NCI-H69 (cell line): ENCODE measurements around the gene SEMA6B.
"Not testable (repeated sequence)": the region's sequence is repeated elsewhere in the genome, so short reads cannot be mapped to it uniquely, and the experiment has no call there.

Source experiments
- DNase-seq: peaks from one replicate; lab custom pipeline; 2025; lab: John Stamatoyannopoulos, UW

SEMA6B gene, protein sequence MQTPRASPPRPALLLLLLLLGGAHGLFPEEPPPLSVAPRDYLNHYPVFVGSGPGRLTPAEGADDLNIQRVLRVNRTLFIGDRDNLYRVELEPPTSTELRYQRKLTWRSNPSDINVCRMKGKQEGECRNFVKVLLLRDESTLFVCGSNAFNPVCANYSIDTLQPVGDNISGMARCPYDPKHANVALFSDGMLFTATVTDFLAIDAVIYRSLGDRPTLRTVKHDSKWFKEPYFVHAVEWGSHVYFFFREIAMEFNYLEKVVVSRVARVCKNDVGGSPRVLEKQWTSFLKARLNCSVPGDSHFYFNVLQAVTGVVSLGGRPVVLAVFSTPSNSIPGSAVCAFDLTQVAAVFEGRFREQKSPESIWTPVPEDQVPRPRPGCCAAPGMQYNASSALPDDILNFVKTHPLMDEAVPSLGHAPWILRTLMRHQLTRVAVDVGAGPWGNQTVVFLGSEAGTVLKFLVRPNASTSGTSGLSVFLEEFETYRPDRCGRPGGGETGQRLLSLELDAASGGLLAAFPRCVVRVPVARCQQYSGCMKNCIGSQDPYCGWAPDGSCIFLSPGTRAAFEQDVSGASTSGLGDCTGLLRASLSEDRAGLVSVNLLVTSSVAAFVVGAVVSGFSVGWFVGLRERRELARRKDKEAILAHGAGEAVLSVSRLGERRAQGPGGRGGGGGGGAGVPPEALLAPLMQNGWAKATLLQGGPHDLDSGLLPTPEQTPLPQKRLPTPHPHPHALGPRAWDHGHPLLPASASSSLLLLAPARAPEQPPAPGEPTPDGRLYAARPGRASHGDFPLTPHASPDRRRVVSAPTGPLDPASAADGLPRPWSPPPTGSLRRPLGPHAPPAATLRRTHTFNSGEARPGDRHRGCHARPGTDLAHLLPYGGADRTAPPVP

DNA sequence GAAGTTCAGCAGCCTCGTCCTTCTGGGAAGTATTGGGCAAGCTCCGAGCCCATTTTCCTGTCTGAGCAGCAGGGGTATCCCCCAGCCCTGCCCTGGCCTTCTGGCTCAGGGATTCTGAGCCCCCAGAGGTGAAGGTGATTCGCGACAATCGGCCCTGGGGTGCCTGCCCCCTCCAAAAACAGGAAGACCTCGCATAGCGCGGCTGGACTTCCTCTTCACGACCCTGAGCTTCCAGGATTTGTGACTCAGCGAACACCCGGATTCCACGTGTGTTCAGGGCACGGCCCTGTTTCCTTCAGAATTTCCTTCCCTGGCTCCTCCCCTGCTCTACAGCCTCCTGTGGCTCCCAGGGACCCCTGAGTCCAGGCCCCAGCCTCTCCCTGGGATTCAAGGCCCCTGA, at the start of gene SEMA6B:
Gene SEMA6B (minus strand): TSS at position 116 of the 400 bp plus-strand sequence. CDS start 1,227 bp downstream, outside the sequence.
- DNase-seq: no peak

DNA sequence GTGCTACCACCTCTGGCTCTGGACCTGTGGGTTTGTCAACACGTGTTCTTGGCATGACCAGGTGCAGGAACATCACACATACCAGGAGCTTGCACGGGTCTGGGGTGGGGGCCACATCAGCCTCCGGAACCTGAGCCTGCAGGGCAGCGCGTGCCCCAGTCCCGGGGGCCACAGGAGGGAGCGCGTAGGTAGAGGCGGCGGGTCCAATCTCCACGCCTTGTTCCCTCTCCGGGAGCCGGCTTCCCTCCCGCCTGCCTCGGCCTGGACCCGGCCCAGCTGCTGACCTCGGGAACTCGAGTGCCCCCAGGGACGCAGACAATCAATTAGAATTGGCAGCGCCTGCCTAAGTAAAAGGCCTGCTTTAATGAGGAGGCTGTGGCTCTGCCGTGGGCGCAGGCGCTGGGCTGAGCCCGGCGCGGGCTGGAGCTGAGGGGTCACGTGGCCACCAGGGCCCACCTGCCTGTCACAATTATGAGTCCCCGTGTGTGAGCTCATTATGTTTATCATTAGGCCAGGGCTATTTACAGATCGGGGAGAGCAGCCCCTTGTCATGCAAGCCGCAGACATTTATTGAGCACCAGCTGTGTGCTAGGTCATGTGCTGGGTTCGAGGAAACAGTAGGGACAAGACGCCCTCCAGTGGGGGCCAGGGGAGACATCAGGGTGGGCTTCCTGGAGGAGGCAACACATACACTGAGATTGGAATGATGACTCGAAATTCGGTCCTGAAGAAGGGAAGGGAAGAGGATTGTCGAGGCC, 47.6 kb upstream of the SEMA6B start:
- DNase-seq: peak; percentile 97

DNA sequence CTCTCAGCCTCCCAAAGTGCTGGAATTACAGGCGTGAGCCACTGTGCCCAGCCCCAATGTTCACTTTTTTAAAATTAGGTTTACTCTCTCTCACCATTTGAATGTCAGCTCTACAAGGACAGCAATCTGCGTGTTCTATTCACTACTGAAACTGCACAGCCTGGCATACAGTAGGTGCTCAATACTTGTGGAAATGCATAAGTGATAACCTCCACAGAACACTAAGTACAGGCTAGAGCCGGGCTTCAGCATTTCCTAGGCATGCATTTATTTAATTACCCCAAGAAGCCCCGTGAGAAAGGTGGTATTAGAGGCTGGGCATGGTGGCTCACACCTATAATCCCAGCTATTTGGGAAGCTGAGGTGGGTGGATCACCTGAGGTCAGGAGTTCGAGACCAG, 46.7 kb upstream of the SEMA6B start:
- DNase-seq: no peak

DNA sequence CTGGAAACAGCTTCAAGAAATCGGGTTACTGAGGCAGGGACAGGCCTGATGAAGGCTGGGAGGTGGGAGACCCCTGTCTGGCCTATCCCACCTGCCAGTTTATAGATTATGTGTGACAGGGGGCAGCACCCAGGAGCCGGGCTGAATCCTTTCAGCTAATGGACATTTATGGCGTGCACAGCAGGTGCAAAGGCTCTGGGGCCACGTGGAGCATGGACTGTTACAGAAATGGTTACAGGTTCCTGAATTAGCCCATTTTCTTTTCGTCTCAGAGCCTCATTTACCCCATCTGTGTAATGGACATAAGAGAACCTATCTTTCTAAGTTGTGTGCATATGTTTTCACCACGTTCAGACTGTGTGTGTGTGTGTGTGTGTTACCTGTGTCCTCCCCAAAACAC, 45.4 kb upstream of the SEMA6B start:
- DNase-seq: no peak

DNA sequence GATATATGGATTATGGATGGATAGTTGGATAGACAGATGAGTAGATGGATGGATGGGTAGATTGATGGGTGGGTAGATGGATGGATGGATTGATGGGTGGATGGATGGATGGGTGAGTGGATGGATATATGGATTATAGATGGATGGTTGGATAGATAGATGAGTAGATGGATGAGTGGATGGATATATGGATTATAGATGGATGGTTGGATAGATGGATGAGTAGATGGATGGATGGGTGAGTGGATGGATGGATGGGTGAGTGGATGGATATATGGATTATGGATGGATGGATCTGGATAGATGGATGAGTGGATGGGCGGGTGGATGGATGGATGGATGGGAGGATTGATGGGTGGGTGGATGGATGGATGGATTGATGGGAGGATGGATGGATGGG, 43.4 kb upstream of the SEMA6B start:
- no peak for DNase-seq

DNA sequence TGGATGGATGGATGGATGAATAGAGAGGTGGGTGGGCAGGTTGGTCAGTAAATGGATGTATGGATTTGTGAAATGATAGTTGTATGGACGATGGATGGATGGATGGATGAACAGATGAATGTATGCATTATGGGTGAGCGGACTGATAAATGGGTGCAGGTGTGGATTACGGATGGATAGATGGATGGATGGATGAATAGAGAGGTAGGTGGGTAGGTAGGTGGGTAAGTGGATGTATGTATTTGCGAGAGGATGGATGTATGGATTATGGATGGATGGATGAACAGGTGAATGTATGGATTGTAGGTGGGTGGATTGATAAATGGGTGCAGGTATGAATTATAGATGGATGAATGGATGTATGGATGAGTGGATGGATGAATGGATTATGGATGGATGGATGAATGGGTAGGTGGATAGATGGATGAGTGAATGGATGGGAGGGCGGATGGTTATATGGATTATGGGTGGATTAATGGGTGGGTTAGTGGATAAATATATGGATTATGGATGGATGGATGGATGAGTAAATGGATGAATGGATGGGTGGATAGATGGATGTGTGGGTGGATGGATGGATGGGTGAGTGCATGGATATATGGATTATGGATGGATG, 42.8 kb upstream of the SEMA6B start:
- DNase-seq: no peak

DNA sequence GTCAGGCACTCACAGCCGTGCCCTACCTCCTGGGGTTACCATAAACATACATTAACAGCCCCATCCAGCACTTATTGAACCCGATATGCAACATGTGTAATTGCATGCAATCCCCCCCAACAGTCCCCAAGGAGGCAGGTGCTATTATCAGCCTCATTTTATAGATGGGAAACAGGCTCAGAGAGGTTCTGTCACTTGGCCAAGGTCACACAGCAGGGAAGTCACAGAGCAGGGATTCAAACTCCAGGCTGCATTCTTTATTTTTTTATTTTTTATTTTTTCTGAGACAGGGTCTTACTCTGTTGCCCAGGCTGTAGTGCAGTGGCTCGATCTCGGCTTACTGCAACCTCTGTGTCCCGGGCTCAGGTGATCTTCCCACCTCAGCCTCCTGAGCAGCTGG, 41.4 kb upstream of the SEMA6B start:
- DNase-seq: peak; percentile 78

DNA sequence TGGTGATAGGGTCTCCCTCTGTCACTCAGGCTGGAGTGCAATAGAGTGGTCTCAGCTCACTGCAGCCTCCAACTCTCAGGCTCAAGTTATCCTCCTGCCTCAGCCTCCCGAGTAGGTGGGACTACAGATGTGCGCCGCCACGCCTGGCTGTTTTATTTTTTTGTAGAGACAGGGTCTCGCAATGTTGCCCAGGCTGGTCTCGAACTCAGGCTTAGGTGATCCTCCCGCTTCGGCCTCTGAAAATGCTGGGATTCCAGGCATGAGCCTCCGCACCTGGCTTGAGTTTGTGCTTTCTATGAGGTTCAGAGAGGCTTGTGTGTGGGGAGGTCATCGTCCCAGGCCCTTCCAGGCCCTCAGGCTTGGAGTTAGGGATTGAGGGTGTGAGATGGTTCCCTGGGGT, 40.6 kb upstream of the SEMA6B start:
- no peak for DNase-seq

DNA sequence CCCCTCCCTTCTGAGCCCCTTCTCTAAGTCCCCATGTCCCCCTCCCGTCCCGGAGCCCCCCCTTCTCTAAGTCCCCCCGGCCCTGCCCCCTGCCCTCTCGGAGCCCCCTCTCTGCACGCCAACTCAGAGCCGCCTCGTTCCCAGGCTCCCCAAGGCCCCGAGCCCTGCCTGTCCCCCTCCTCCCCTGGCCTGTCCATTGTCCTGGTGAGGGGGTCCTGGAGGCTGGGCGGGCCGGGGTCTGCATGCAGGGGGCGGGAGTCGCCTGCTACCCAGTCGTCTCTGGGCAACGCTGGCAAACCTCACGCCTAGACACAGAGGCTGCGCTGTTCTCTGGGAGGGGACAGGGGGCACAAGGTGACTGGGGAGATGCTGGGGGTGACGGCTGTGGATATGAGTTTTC, 39.2 kb upstream of the SEMA6B start:
- no peak for DNase-seq

DNA sequence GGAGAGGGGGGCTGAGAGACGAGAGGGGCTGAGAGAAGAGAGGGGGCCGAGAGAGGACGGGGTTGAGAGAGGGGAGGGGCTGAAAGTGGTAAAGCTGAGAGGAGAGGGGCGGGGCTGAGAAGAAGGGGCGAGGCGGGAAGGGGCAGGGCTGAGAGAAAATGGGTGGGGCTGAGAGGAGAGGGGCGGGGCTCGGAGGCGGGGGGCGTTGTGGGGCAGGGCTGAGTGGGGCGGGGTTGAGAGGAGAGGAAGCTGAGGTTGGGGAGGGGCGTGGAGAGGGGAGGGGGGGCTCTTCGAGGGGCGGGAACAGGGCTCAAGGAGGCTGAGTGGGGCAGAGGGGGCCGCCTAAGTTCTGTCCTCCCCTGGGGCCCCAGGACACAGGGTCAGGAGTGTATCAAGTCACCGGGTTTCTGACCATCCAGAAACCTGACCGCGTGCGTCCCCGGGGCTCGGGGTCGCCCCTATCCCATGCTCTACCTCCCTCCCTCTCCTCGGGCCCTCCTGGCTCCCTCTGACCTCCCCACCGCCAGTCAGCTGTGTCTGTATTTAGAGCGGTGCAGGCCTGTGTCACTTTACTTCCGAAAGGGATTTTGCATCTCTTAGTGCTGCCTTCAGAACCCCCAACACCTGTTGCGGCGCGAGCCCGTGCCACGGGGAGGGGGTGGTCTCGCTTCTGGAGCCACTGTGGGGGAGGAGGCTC, 38.6 kb upstream of the SEMA6B start:
- peak; percentile 69 for DNase-seq

DNA sequence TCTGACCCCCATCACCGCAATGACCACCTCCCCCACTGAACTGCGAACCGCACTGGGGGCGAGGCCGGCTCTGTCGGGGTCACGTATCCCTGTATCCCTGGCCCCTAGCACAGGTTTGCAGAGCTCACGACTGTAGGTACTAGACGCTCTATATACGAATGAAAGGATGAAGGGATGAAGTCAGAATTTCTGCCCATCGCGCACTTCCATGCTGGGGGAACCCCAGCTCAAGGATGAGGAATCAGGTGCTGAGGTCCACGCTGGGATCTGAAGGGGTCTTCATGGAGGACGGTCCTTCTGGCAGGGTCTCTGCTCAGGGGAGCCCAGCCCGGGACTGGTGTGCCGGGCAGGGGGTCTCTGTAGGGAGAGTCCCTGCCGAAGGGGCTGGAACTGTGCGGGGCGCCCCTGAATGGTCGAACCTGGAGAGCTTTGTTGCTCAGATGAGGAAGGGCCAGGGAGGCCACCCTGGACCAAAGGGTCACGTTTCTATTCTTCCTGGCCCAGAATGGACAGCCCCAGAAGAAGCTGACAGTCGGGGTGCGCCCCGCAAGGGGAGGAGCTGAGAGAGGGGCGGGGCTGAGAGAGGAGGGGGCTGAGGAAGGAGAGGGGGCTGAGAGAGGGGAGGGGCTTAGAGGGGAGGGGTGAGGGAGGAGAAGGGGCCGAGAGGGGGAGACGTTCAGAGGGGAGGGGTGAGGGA, 37.9 kb upstream of the SEMA6B start:
- no peak for DNase-seq

DNA sequence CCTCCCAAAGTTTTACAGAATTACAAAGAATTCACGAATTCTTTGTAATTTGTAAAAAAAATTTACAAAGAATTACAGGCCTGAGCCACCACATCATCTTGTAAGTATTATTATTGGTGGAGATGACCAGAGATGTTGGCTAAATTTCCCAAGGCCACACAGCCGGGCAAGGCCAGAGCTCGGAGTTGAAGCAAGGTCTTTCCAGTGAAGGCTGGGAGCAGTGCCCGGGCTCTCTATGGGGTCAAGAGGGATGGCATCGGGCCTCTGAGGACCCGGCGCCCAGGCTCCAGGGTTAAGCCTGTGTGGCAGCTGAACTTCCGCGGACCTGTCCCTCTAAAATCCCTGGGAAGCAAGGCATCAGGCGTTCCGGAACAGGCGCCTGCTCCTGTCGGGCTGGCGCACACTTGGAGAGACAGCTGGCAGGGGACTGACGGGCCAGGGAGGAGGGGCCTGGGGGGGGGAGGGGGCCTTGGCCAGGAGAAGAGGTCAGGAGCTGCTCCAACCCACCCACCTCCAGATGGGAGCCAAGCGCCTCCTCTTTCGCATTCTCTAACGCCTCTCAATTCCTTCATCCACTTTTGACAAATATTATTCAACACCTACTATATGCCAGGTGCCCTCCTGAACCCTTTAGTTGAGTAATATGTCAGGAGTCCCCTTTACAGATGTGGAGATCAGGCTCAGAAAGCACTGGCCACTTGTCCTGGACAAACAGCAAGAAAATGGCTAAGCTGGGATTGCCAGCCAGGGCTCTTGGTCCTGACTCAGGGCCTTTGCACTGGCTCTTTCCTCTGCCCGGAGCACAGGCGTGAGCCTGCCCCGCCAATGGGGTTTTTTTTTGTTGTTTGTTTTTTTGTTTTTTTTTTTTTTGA, 36.8 kb upstream of the SEMA6B start:
- DNase-seq: no peak

DNA sequence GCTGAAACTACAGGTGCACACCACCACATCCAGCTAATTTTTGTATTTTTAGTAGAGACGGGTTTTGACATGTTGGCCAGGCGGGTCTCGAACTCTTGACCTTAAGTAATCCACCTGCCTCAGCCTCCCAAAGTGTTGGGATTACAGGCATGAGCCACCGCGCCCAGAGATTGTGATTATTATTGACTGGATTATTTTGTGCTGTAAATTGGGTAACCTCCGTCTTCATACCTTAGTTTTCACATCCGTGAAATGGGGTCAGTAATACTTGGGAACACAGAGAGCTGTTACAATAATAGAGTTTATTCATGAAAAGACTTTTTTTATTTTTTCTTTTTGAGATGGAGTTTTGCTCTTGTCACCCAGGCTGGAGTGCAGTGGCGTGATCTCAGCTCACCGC, 35.7 kb upstream of the SEMA6B start:
- not testable (repeated sequence) for DNase-seq

DNA sequence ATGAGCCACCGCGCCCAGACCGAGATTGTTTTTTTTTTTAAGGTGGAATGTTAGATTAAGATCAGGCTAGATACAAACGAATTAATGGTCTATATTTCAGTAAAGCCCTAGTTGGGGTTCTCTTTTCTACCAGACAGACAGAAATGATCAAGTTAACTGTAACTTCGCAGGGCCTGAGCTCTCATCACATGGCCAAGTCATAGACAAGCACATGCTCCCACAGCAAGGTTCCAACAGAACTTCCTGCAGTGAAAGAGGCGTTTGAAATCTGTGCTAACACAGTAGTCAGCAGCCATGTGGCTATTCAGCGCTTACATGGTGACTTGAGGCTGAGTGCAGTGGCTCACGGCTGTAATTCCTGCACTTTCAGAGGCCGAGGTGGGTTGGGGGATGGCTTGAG, 34.7 kb upstream of the SEMA6B start:
- peak; percentile 52 for DNase-seq

DNA sequence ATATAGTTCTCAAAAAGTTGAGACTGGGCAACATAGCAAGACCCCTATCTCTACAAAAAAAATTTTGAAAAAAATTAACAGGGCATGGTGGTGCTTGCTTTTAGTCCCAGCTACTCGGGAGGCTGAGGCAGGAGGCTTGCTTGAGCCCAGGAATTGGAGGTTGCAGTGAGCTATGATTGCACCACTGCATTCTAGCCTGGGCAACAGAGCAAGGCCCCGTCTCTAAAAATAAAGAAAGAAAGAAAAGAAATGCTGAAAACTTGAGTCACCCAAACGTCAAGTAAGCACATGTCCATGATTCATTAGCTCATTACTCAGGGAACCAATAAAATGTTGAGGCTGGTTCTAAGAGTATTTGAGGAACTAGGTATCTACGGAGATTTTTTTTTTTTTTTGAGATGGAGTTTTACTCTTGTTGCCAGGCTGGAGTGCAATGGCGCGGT, 33.9 kb upstream of the SEMA6B start:
- no peak for DNase-seq

DNA sequence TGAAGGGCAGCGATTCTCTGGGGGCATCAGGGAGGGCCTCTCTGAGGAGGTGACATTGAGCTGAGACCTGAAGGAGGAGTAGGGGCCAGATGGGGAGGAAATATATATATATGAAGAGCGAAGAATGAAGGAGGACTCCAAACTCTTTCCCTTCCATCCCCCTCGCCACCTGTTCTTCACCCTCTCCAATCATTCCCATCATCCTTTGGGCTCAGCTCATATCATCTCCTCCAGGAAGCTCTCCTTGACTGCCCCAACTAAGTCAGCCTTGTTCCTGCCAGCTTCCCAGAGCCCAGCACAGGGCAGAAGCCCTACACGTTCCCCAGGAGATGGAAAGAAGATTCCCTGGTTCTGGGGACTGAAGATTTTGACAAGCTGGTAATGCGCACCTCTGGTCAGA, 33.0 kb upstream of the SEMA6B start:
- DNase-seq: no peak

DNA sequence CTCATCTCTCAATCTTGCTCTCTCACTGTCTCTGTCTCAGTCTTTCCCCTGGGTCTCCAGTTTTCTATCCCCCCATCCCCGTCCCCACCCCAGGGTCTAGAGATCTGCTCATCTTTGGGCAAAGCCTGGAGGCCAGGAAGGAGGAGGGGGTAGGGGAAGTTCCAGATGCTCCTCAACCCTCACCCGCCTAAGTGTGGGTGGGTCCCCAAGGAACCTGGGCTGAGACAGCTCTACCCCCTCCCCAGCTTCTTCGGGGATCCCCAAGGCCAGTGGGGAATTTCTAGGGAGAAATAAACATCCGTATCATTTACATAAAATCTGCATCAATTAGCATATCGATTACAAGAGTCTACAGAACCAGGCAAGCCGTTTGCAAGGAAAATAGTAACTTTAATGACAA, 31.8 kb upstream of the SEMA6B start:
- DNase-seq: no peak

DNA sequence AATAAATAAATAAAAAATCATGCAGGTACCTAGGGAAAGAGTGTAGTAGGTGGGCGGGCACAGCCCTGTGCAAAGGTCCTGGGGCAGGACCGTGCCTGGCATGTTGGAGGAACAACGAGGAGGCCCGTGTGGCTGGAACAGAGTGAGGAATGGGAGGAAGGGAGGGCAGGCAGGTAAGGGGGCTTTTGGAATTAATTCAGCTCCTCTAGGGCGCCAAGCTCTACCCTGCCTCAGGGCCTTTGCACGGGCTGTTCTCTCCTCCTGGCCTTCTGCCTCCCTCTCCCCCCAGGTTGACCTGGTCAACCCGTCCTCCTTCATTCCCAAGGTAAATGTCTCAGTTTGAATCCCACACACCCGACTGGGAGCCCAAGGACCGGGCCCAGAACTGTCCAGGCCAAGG, 31.1 kb upstream of the SEMA6B start:
- no peak for DNase-seq

DNA sequence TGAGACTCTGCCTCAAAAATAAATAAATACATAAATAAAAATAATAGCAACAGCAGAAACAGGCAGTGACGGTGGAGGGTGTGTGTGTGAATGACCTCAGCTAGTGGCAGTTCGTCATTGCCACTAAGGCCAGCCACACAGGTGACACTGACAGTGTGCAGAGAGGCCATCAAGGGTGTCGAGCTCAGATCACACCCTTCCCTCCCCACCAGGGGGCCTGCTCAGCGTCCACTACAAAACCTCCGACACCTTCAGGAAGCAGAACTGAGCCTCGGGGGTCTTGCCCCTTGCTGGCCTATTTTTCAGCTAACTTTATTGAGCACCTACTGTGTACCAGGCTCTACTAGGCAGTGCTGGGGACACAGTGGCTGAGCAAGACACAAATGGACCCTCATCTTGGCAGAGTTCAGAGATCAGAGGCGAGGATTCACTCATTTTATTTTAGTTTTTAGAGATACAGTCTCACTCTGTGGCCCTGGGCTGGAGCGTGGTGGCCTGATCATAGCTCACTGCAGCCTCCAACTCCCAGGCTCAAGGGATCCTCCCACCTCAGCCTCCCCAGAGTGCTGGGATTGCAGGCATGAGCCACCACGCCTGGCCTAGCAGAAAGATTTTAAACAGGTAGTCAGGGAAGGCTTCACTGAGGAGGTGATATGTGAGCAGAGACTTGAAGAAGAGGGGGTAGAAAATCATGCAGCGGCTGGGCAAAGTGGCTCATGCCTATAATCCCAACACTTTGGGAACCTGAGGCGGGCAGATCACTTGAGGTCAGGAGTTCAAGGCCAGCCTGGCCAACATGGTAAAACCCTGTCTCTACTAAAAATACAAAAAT, 30.3 kb upstream of the SEMA6B start:
- DNase-seq: no peak
